ENCODE measurements around the gene TMC8.

Gene TMC8

GRCh38 chr17:78176548-78177025 is 46.0 kb downstream of the TMC8 start (continued):
- TF ChIP-seq ZNF140 (tag by site-specific recombination; IDR thresholded peaks at IDR 0.05) (no peak), ZNF692 (tag by site-specific recombination; IDR thresholded peaks at IDR 0.05) (no peak), ZNF544 (tag by site-specific recombination; IDR thresholded peaks at IDR 0.05) (no peak), ZNF843 (tag by site-specific recombination; IDR thresholded peaks at IDR 0.05) (no peak), ZNF677 (tag by site-specific recombination; IDR thresholded peaks at IDR 0.05) (no peak), ZFP3 (tag by site-specific recombination; IDR thresholded peaks at IDR 0.05; ENCODE audit: low read depth) (no peak), ZNF513 (tag by site-specific recombination; IDR thresholded peaks at IDR 0.05) (no peak), HOXD13 (CRISPR knock-in tag; IDR thresholded peaks at IDR 0.05; ENCODE audit: borderline replicate concordance) (no peak), ZFP69B (tag by site-specific recombination; IDR thresholded peaks at IDR 0.05) (no peak), KLF17 (tag by site-specific recombination; IDR thresholded peaks at IDR 0.05) (no peak), EGR2 (tag by site-specific recombination; IDR thresholded peaks at IDR 0.05; ENCODE audit: low read depth) (no peak), ZFP41 (tag by site-specific recombination; IDR thresholded peaks at IDR 0.05; ENCODE audit: borderline replicate concordance) (no peak), ZSCAN23 (tag by site-specific recombination; IDR thresholded peaks at IDR 0.05) (no peak), ZSCAN4 (tag by site-specific recombination; IDR thresholded peaks at IDR 0.05) (no peak), ZNF223 (tag by site-specific recombination; IDR thresholded peaks at IDR 0.05) (peak; percentile 15; the same call in 1 of the 2 replicates), ZNF645 (tag by site-specific recombination; IDR thresholded peaks at IDR 0.05) (no peak), ZNF426 (tag by site-specific recombination; IDR thresholded peaks at IDR 0.05) (no peak), SETDB1 (IDR thresholded peaks at IDR 0.05; ENCODE audit: insufficient read length, low read length) (no peak), ZNF449 (tag by site-specific recombination; IDR thresholded peaks at IDR 0.05) (peak; percentile 70), ZNF24 (tag by site-specific recombination; IDR thresholded peaks at IDR 0.05) (no peak), ZFHX2 (tag by site-specific recombination; conservative IDR thresholded peaks at IDR 0.05) (peak; percentile 27; the same call in 1 of the 2 replicates), ZNF501 (tag by site-specific recombination; IDR thresholded peaks at IDR 0.05) (no peak), TRIM28 (IDR thresholded peaks at IDR 0.05; ENCODE audit: borderline replicate concordance, low read length) (no peak), PRDM1 (tag by site-specific recombination; IDR thresholded peaks at IDR 0.05) (no peak), GLI4 (tag by site-specific recombination; IDR thresholded peaks at IDR 0.05) (no peak), OSR2 (tag by site-specific recombination; IDR thresholded peaks at IDR 0.05) (no peak), ZNF302 (tag by site-specific recombination; IDR thresholded peaks at IDR 0.05; ENCODE audit: low read depth) (no peak), ZBTB6 (tag by site-specific recombination; IDR thresholded peaks at IDR 0.05) (no peak), ZNF792 (tag by site-specific recombination; IDR thresholded peaks at IDR 0.05) (no peak), ZNF324 (tag by site-specific recombination; IDR thresholded peaks at IDR 0.05) (no peak)
